PFSK-1 (cell line): Measurements from ENCODE around the gene WDR37.

ENCODE experiments used
- POLR2AphosphoS5 ChIP-seq: IDR thresholded peaks from 2 replicates; pipeline ENCODE4 v1.6.1; 2012; ENCODE audit warnings: low read depth, mild to moderate bottlenecking, control low read depth, low read length, moderate library complexity
- TF ChIP-seq, protein P1 (sequence below), 2 experiments: IDR thresholded peaks; 2 replicates each; pipeline versions ENCODE4 v1.6.1 to v1.8.0; 2011 to 2012; ENCODE audit warnings: low read depth in 2 of 2, low read length in 2 of 2, control low read depth in 1 of 2, inconsistent platforms in 1 of 2, mild to moderate bottlenecking in 1 of 2, moderate library complexity in 1 of 2; ENCODE audit not compliant: insufficient read depth in 1 of 2

DNA sequence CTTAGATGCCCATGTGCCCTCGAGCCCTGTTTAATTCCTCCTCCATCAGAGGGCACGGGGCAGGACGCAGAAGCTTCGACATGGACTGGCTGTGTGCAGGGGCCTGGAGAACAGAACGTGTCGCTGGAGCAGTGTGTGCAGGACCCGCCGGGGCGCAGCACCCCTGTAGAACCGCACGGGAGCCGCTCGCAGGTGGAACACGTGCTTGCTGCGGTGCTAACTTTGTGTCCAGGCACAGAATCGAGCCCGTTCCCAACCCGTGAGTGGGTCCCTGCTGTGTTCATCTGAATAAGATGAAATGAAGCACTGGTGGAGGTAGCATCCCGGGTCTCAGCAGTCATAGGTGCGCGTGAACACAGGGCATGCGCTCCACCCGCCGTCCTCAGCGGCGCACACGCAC is 116.9 kb downstream of the WDR37 start:
- no peak for TF ChIP-seq POLR2AphosphoS5
- TF ChIP-seq, protein P1, sequence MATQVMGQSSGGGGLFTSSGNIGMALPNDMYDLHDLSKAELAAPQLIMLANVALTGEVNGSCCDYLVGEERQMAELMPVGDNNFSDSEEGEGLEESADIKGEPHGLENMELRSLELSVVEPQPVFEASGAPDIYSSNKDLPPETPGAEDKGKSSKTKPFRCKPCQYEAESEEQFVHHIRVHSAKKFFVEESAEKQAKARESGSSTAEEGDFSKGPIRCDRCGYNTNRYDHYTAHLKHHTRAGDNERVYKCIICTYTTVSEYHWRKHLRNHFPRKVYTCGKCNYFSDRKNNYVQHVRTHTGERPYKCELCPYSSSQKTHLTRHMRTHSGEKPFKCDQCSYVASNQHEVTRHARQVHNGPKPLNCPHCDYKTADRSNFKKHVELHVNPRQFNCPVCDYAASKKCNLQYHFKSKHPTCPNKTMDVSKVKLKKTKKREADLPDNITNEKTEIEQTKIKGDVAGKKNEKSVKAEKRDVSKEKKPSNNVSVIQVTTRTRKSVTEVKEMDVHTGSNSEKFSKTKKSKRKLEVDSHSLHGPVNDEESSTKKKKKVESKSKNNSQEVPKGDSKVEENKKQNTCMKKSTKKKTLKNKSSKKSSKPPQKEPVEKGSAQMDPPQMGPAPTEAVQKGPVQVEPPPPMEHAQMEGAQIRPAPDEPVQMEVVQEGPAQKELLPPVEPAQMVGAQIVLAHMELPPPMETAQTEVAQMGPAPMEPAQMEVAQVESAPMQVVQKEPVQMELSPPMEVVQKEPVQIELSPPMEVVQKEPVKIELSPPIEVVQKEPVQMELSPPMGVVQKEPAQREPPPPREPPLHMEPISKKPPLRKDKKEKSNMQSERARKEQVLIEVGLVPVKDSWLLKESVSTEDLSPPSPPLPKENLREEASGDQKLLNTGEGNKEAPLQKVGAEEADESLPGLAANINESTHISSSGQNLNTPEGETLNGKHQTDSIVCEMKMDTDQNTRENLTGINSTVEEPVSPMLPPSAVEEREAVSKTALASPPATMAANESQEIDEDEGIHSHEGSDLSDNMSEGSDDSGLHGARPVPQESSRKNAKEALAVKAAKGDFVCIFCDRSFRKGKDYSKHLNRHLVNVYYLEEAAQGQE (IDR thresholded peaks at IDR 0.05; ENCODE audit: insufficient read depth in 1 of 2, low read depth in 2 of 2, low read length in 2 of 2) = no peak
